ENCODE measurements around the gene LGR4. TPM values are rescaled to one million over a fixed set of nuclear protein-coding genes. Genes with fewer than 3 reads are reported as not detected.
A peak's percentile ranks its signal among the peaks of the same experiment; 100 is the strongest.

Gene LGR4
- total RNA-seq, 1 experiment from 2014 or later, result 21.3 TPM

- Histone ChIP-seq H3K9me3 (replicated peaks) (no peaks in the 10 kb centered on the region; the same call in 1 of the 2 replicates), H3K4me1 (replicated peaks) (peaks cover 6% of the 10 kb centered on the region), H3K27me3 (replicated peaks) (no peaks in the 10 kb centered on the region), H3K36me3 (peaks cover 91% of the 10 kb centered on the region), H3K4me3 (no peak overlapping the region), H3K27ac (no peak overlapping the region)
- no peak for DNase-seq (ENCODE audit: low read depth in 1 of 2, low spot score in 2 of 2)
Observed at GRCh38 chr11:27501100-27501499, 28.5 kb upstream of the LGR4 start.

GRCh38 chr11:27497911-27498310 is 25.3 kb upstream of the LGR4 start:
- Histone ChIP-seq H3K9me3 (replicated peaks) (no peaks in the 10 kb centered on the region), H3K4me1 (replicated peaks) (no peaks in the 10 kb centered on the region), H3K27ac (no peak overlapping the region), H3K27me3 (replicated peaks) (no peaks in the 10 kb centered on the region), H3K36me3 (peaks cover 98% of the 10 kb centered on the region), H3K4me3 (no peak overlapping the region)
- DNase-seq (ENCODE audit: low read depth in 1 of 2, low spot score in 2 of 2), result no peak

- no peaks in the 10 kb centered on the region for H3K27me3 ChIP-seq (replicated peaks)
- no peaks in the 10 kb centered on the region for H3K4me1 ChIP-seq (replicated peaks)
- H3K4me3 ChIP-seq, result no peak overlapping the region
- H3K27ac ChIP-seq, result no peak overlapping the region
- no peaks in the 10 kb centered on the region for H3K9me3 ChIP-seq (replicated peaks)
- peaks cover 99% of the 10 kb centered on the region for H3K36me3 ChIP-seq
- peak in 1 of 2 experiments; percentile 30 for DNase-seq (ENCODE audit: low read depth in 1 of 2, low spot score in 2 of 2)
Observed at GRCh38 chr11:27497284-27497866, 24.8 kb upstream of the LGR4 start.

- Histone ChIP-seq H3K9me3 (replicated peaks) (no peaks in the 10 kb centered on the region), H3K36me3 (peaks cover 99% of the 10 kb centered on the region), H3K27me3 (replicated peaks) (no peaks in the 10 kb centered on the region), H3K4me1 (replicated peaks) (no peaks in the 10 kb centered on the region), H3K4me3 (no peak overlapping the region), H3K27ac (no peak overlapping the region)
- no peak for DNase-seq (ENCODE audit: low read depth in 1 of 2, low spot score in 2 of 2)
Observed at GRCh38 chr11:27496461-27496860, 23.9 kb upstream of the LGR4 start.

- DNase-seq (ENCODE audit: low read depth in 1 of 2, low spot score in 2 of 2), result no peak
- no peaks in the 10 kb centered on the region for H3K9me3 ChIP-seq (replicated peaks)
- no peaks in the 10 kb centered on the region for H3K27me3 ChIP-seq (replicated peaks)
- H3K4me3 ChIP-seq, result no peak overlapping the region
- H3K27ac ChIP-seq, result no peak overlapping the region
- peaks cover 99% of the 10 kb centered on the region for H3K36me3 ChIP-seq
- H3K4me1 ChIP-seq (replicated peaks), result no peaks in the 10 kb centered on the region
Observed at GRCh38 chr11:27495710-27496300, 23.2 kb upstream of the LGR4 start.

GRCh38 chr11:27489092-27489491 is 16.5 kb upstream of the LGR4 start:
- DNase-seq (ENCODE audit: low read depth in 1 of 2, low spot score in 2 of 2), result no peak
- H3K27ac ChIP-seq, result no peak overlapping the region

GRCh38 chr11:27487706-27488105 is 15.1 kb upstream of the LGR4 start:
- H3K9me3 ChIP-seq (replicated peaks), result no peaks in the 10 kb centered on the region
- no peaks in the 10 kb centered on the region for H3K4me1 ChIP-seq (replicated peaks)
- H3K27ac ChIP-seq, result no peak overlapping the region
- H3K36me3 ChIP-seq, result peaks cover 38% of the 10 kb centered on the region
- no peak for DNase-seq (ENCODE audit: low read depth in 1 of 2, low spot score in 2 of 2)
- H3K4me3 ChIP-seq, result no peak overlapping the region
- no peaks in the 10 kb centered on the region; the same call in 1 of the 2 replicates for H3K27me3 ChIP-seq (replicated peaks)

More at GRCh38 chr11:27489092-27489491, 16.5 kb upstream of the LGR4 start:
- Histone ChIP-seq H3K9me3 (replicated peaks) (no peaks in the 10 kb centered on the region), H3K4me3 (no peak overlapping the region), H3K27me3 (replicated peaks) (no peaks in the 10 kb centered on the region; the same call in 1 of the 2 replicates), H3K36me3 (peaks cover 52% of the 10 kb centered on the region), H3K4me1 (replicated peaks) (no peaks in the 10 kb centered on the region)

- no peaks in the 10 kb centered on the region for H3K9me3 ChIP-seq (replicated peaks)
- no peaks in the 10 kb centered on the region for H3K4me1 ChIP-seq (replicated peaks)
- H3K27ac ChIP-seq, result no peak overlapping the region
- H3K4me3 ChIP-seq, result no peak overlapping the region
- H3K27me3 ChIP-seq (replicated peaks), result no peaks in the 10 kb centered on the region; the same call in 1 of the 2 replicates
- peak in 1 of 2 experiments; percentile 59 for DNase-seq (ENCODE audit: low read depth in 1 of 2, low spot score in 2 of 2)
- H3K36me3 ChIP-seq, result peaks cover 24% of the 10 kb centered on the region
Observed at GRCh38 chr11:27485930-27486773, 13.6 kb upstream of the LGR4 start.

GRCh38 chr11:27482793-27483192 is 10.2 kb upstream of the LGR4 start:
- DNase-seq (ENCODE audit: low read depth in 1 of 2, low spot score in 2 of 2), result no peak
- peaks cover 2% of the 10 kb centered on the region for H3K4me1 ChIP-seq (replicated peaks)
- no peaks in the 10 kb centered on the region for H3K27me3 ChIP-seq (replicated peaks)
- no peaks in the 10 kb centered on the region for H3K36me3 ChIP-seq
- no peaks in the 10 kb centered on the region for H3K9me3 ChIP-seq (replicated peaks)
- H3K27ac ChIP-seq, result no peak overlapping the region
- H3K4me3 ChIP-seq, result no peak overlapping the region

GRCh38 chr11:27481992-27482391 is 9.4 kb upstream of the LGR4 start:
- no peak for DNase-seq (ENCODE audit: low read depth in 1 of 2, low spot score in 2 of 2)

GRCh38 chr11:27477831-27478230 is 5.2 kb upstream of the LGR4 start:
- Histone ChIP-seq H3K4me1 (replicated peaks) (peaks cover 8% of the 10 kb centered on the region), H3K4me3 (no peak overlapping the region), H3K27me3 (replicated peaks) (no peaks in the 10 kb centered on the region), H3K27ac (no peak overlapping the region), H3K36me3 (no peaks in the 10 kb centered on the region), H3K9me3 (replicated peaks) (no peaks in the 10 kb centered on the region)
- no peak for DNase-seq (ENCODE audit: low read depth in 1 of 2, low spot score in 2 of 2)

More at GRCh38 chr11:27481992-27482391, 9.4 kb upstream of the LGR4 start:
- H3K4me3 ChIP-seq, result no peak overlapping the region
- H3K27ac ChIP-seq, result no peak overlapping the region
- H3K4me1 ChIP-seq (replicated peaks), result peaks cover 5% of the 10 kb centered on the region
- no peaks in the 10 kb centered on the region for H3K27me3 ChIP-seq (replicated peaks)
- no peaks in the 10 kb centered on the region for H3K36me3 ChIP-seq
- H3K9me3 ChIP-seq (replicated peaks), result no peaks in the 10 kb centered on the region

- Histone ChIP-seq H3K9me3 (replicated peaks) (peaks cover 2% of the 10 kb centered on the region; the same call in 1 of the 2 replicates), H3K4me3 (no peak overlapping the region), H3K27me3 (replicated peaks) (no peaks in the 10 kb centered on the region), H3K36me3 (peaks cover 3% of the 10 kb centered on the region), H3K27ac (no peak overlapping the region), H3K4me1 (replicated peaks) (peaks cover 11% of the 10 kb centered on the region)
- no peak for DNase-seq (ENCODE audit: low read depth in 1 of 2, low spot score in 2 of 2)
Observed at GRCh38 chr11:27477243-27477642, 4.7 kb upstream of the LGR4 start.

- Histone ChIP-seq H3K36me3 (peaks cover 6% of the 10 kb centered on the region), H3K9me3 (replicated peaks) (peaks cover 4% of the 10 kb centered on the region; the same call in 1 of the 2 replicates), H3K4me1 (replicated peaks) (peaks cover 22% of the 10 kb centered on the region), H3K27me3 (replicated peaks) (no peaks in the 10 kb centered on the region), H3K4me3 (no peak overlapping the region), H3K27ac (no peak overlapping the region)
- DNase-seq (ENCODE audit: low read depth in 1 of 2, low spot score in 2 of 2), result no peak
Observed at GRCh38 chr11:27475622-27476021, 3.0 kb upstream of the LGR4 start.

- no peak for DNase-seq (ENCODE audit: low read depth in 1 of 2, low spot score in 2 of 2)
- Histone ChIP-seq H3K4me3 (peak overlapping the region; percentile 99; the same call in 1 of the 2 replicates), H3K27ac (no peak overlapping the region), H3K36me3 (peaks cover 6% of the 10 kb centered on the region), H3K27me3 (replicated peaks) (no peaks in the 10 kb centered on the region), H3K9me3 (replicated peaks) (peaks cover 4% of the 10 kb centered on the region; the same call in 1 of the 2 replicates), H3K4me1 (replicated peaks) (peaks cover 32% of the 10 kb centered on the region)
Observed at GRCh38 chr11:27473017-27473406, 422 bp upstream of the LGR4 start.
